Type B pancreatic cell (in vitro differentiated cells): ENCODE measurements around the gene PIGQ. TPM values are rescaled to one million over a fixed set of nuclear protein-coding genes. Genes with fewer than 3 reads are reported as not detected.

Source experiments
- DNase-seq: peaks from one replicate; pipeline ENCODE4 v3.0.0; 2021; ENCODE audit warnings: mixed read lengths; ENCODE audit not compliant: unreplicated experiment; ENCODE audit errors: extremely low spot score
- H3K27ac Mint-ChIP-seq: 2 replicates; pipeline ENCODE4 v1.8.0; 2021; ENCODE audit warnings: mild to moderate bottlenecking, mixed read lengths
- H3K27me3 Mint-ChIP-seq: 2 replicates; pipeline ENCODE4 v1.8.0; 2021; ENCODE audit warnings: mixed read lengths
- H3K36me3 Mint-ChIP-seq: 2 replicates; pipeline ENCODE4 v1.8.0; 2021; ENCODE audit warnings: mixed read lengths
- H3K4me1 Mint-ChIP-seq: one replicate; pipeline ENCODE4 v1.8.0; 2021; ENCODE audit warnings: mixed read lengths; ENCODE audit not compliant: unreplicated experiment
- H3K4me3 Mint-ChIP-seq: 2 replicates; pipeline ENCODE4 v1.8.0; 2021; ENCODE audit warnings: mild to moderate bottlenecking, mixed read lengths
- H3K9me3 Mint-ChIP-seq: 2 replicates; pipeline ENCODE4 v1.8.0; 2021; ENCODE audit warnings: mixed read lengths
- CTCF ChIP-seq: fragments of 200-600 bp; sonication (generic); conservative IDR thresholded peaks from 2 replicates; pipeline ENCODE4 v1.5.0; 2021; ENCODE audit warnings: antibody characterized with exemption, mild to moderate bottlenecking
- total RNA-seq: library from RNA; stranded (reverse); gene quantifications from 2 replicates; pipeline ENCODE4 v1.2.1, GENCODE V29; 2021; ENCODE audit warnings: low replicate concordance

PIGQ gene
- total RNA-seq, 1 donor from 2014 or later = 83.5 TPM

- DNase-seq = no peak
- H3K27me3 Mint-ChIP-seq = no peaks in the 10 kb centered on the region
- H3K27ac Mint-ChIP-seq = no peak overlapping the region
- no peaks in the 10 kb centered on the region for H3K9me3 Mint-ChIP-seq
- no peak overlapping the region for H3K4me3 Mint-ChIP-seq
- TF ChIP-seq CTCF = no peak
- H3K4me1 Mint-ChIP-seq = peaks cover 21% of the 10 kb centered on the region
- no peaks in the 10 kb centered on the region for H3K36me3 Mint-ChIP-seq
These were observed 55.6 kb downstream of the PIGQ start for GRCh38 chr16:625117-625976.

GRCh38 chr16:625977-626765, 56.4 kb downstream of the PIGQ start:
- no peak overlapping the region for H3K4me3 Mint-ChIP-seq
- no peaks in the 10 kb centered on the region for H3K27me3 Mint-ChIP-seq
- H3K4me1 Mint-ChIP-seq = peaks cover 21% of the 10 kb centered on the region
- no peak overlapping the region for H3K27ac Mint-ChIP-seq
- DNase-seq = no peak
- H3K9me3 Mint-ChIP-seq = no peaks in the 10 kb centered on the region
- no peaks in the 10 kb centered on the region for H3K36me3 Mint-ChIP-seq
- TF ChIP-seq CTCF = no peak

- H3K9me3 Mint-ChIP-seq = no peaks in the 10 kb centered on the region
- no peaks in the 10 kb centered on the region for H3K36me3 Mint-ChIP-seq
- DNase-seq = no peak
- H3K27me3 Mint-ChIP-seq = no peaks in the 10 kb centered on the region
- no peak overlapping the region for H3K4me3 Mint-ChIP-seq
- H3K27ac Mint-ChIP-seq = no peak overlapping the region
- no peak for TF ChIP-seq CTCF
- H3K4me1 Mint-ChIP-seq = peaks cover 16% of the 10 kb centered on the region
These were observed 57.2 kb downstream of the PIGQ start for GRCh38 chr16:626787-627453.

GRCh38 chr16:627454-628239, 57.9 kb downstream of the PIGQ start:
- no peaks in the 10 kb centered on the region for H3K27me3 Mint-ChIP-seq
- H3K9me3 Mint-ChIP-seq = no peaks in the 10 kb centered on the region
- peaks cover 15% of the 10 kb centered on the region for H3K4me1 Mint-ChIP-seq
- TF ChIP-seq CTCF = no peak
- no peak overlapping the region for H3K27ac Mint-ChIP-seq
- DNase-seq = no peak
- H3K36me3 Mint-ChIP-seq = no peaks in the 10 kb centered on the region
- H3K4me3 Mint-ChIP-seq = no peak overlapping the region
